Stimulated activated CD4-positive, alpha-beta T cell treated with anti-CD3 and anti-CD28 coated beads, Interleukin-15, amount 100 ng/mL, for 48 hours (primary cell): ENCODE measurements around the gene CNTFR.
A peak's percentile ranks its signal among the peaks of the same experiment; 100 is the strongest.

Source experiments
- DNase-seq, 2 donors: peaks; one replicate each; pipeline ENCODE4 v3.0.0-alpha.2; 2020; ENCODE audit warnings: low read depth in 2 of 2

CNTFR gene

GRCh38 chr9:34572628-34573027 is 16.9 kb downstream of the CNTFR start:
- DNase-seq = no peak

- DNase-seq = no peak
Measured at GRCh38 chr9:34572092-34572491, 17.4 kb downstream of the CNTFR start.

- no peak for DNase-seq
Measured at GRCh38 chr9:34571481-34571810, 18.1 kb downstream of the CNTFR start.

- no peak for DNase-seq
Measured at GRCh38 chr9:34570809-34571480, 18.6 kb downstream of the CNTFR start.

GRCh38 chr9:34570376-34570775 is 19.1 kb downstream of the CNTFR start:
- no peak for DNase-seq

- DNase-seq = no peak
Measured at GRCh38 chr9:34568774-34569173, 20.8 kb downstream of the CNTFR start.

- DNase-seq = no peak
Measured at GRCh38 chr9:34568133-34568532, 21.4 kb downstream of the CNTFR start.

GRCh38 chr9:34566972-34567371 is 22.6 kb downstream of the CNTFR start:
- DNase-seq = no peak

GRCh38 chr9:34566322-34566721 is 23.2 kb downstream of the CNTFR start:
- no peak for DNase-seq

GRCh38 chr9:34565856-34566255 is 23.7 kb downstream of the CNTFR start:
- DNase-seq = no peak

- no peak for DNase-seq
Measured at GRCh38 chr9:34564617-34565016, 24.9 kb downstream of the CNTFR start.

GRCh38 chr9:34563262-34563661 is 26.3 kb downstream of the CNTFR start:
- no peak for DNase-seq

GRCh38 chr9:34562135-34562745 is 27.3 kb downstream of the CNTFR start:
- peak in 1 of 2 donors; percentile 31 for DNase-seq

- no peak for DNase-seq
Measured at GRCh38 chr9:34560599-34561214, 28.8 kb downstream of the CNTFR start.

- no peak for DNase-seq
Measured at GRCh38 chr9:34559624-34560455, 29.7 kb downstream of the CNTFR start.

GRCh38 chr9:34558919-34559623 is 30.5 kb downstream of the CNTFR start:
- no peak for DNase-seq

- DNase-seq = no peak
Measured at GRCh38 chr9:34558364-34558763, 31.2 kb downstream of the CNTFR start.

- DNase-seq = no peak
Measured at GRCh38 chr9:34557426-34558321, 31.9 kb downstream of the CNTFR start.

- no peak for DNase-seq
Measured at GRCh38 chr9:34556949-34557348, 32.6 kb downstream of the CNTFR start.

- no peak for DNase-seq
Measured at GRCh38 chr9:34555936-34556525, 33.5 kb downstream of the CNTFR start.
